Epithelial cell of esophagus (primary cell): ENCODE data around the gene DLGAP1.
"Not testable (repeated sequence)": the region's sequence is repeated elsewhere in the genome, so short reads cannot be mapped to it uniquely, and the experiment has no call there.

ENCODE experiments used
- DNase-seq: peaks from one replicate; pipeline ENCODE4 v3.0.0; 2010; ENCODE audit warnings: low read depth
- H3K4me3 ChIP-seq: 2 replicates; pipeline ENCODE4 v1.5.1; 2011; ENCODE audit warnings: mild to moderate bottlenecking, low read length, control low read depth
- CTCF ChIP-seq: IDR thresholded peaks from 2 replicates; pipeline ENCODE4 v1.5.1; 2011; ENCODE audit warnings: low read depth, mild to moderate bottlenecking, low read length, control low read depth, inconsistent platforms; ENCODE audit not compliant: insufficient read depth; ENCODE audit errors: missing control alignments

DLGAP1 gene

DNA sequence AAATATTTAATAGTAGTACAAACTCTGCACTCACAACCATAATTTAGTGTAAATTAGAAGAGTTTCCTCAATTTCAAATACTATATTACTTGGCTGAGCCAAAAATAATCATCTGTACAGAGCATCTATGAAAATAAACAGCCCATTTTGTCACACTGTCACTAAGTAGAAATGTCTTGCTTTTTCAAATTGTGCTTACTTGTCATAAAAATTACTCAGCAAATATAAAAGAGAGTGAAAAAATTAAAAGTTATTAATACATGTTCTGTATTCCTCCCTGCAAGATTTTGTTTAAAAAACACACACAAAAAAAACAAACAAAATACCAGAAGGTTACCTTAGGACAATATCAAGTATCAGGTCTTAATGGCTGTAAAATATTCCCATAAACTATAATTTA lies 155.7 kb downstream of the DLGAP1 start:
- TF ChIP-seq CTCF, result no peak
- no peak overlapping the region for H3K4me3 ChIP-seq
- no peak for DNase-seq

DNA sequence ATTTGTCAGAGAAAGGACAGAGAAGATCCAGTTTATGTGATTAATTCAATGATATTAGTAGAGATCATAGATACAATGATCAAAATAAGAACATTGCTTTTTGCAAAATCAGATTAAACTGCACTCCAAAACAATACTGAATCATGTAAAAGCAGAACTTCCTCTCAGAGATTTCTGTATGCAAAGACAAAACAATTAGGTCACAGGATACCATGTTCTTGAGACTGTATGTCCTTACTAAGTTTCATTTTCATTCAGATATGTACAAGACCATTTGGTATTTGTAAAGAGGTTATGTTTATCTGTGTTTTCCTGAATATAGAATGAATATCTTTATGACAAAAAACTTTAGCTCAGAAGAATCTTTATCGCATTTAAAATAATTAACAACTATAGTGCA lies 161.8 kb downstream of the DLGAP1 start:
- no peak for DNase-seq
- H3K4me3 ChIP-seq, result no peak overlapping the region
- no peak for TF ChIP-seq CTCF

GRCh38 chr18:4292696-4293095 lies 162.4 kb downstream of the DLGAP1 start:
- no peak for DNase-seq
- TF ChIP-seq CTCF, result no peak
- no peak overlapping the region for H3K4me3 ChIP-seq

- not testable (repeated sequence) for DNase-seq, H3K4me3 ChIP-seq
These were observed 167.8 kb downstream of the DLGAP1 start for GRCh38 chr18:4287340-4287739.

DNA sequence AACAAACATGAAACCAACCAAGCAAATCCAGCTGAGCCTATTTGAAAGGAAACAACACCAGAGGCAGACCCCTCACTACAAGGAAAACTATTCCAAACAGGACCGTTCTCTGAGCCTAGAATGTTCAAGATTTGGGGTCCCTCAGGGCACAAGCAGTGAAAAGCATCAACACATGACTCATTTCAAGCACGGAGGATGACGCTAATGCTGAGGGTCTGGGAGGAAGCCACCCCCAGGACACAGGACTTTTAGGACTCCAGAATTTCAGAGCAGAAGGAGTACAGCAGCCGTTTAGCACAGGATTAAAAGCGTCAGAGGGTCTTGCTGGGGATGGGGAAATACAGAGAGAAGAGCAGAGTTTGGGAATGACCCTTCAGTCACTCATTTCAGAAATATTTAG lies 168.9 kb downstream of the DLGAP1 start:
- TF ChIP-seq CTCF, result no peak
- no peak overlapping the region for H3K4me3 ChIP-seq
- no peak for DNase-seq

DNA sequence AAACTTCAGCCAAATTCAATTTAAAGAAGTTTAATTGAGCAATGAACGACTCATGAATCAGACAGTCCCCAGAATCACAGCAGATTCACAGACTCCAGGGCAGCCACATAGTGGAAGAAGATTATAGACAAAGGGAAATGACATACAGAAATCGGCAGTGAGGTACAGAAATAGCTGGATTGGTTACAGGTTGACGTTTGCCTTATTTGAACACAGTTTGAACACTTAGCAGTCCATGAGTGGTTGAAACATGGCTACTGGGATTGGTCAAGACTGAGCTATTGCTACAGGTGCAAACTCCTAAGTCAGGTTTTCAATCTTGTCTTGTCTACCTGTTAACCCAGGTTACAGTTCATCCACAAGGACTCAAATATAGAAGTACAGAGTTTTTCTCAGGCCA lies 169.6 kb downstream of the DLGAP1 start:
- no peak for TF ChIP-seq CTCF
- DNase-seq, result no peak

DNA sequence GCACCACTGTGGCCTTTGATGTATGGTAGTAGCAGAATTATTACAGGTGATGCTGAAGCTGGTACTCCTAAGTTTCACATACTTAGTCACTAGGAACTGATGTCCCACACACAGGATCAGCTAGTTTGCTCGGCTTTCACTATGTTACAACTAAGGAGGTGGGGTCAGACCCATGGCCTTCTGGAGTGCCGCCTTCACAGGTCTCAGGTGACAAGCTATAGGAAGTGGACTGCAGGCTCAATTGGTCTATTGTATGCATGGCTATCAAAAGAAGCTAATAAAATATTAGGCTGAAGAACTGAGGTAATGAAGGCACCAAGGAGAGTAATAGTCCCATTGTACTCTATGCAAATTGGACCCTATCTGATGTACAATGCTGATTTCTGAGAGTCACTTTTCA lies 170.6 kb downstream of the DLGAP1 start:
- no peak for DNase-seq
- no peak overlapping the region for H3K4me3 ChIP-seq
- no peak for TF ChIP-seq CTCF

More for the DNA sequence above, 169.6 kb downstream of the DLGAP1 start:
- H3K4me3 ChIP-seq, result no peak overlapping the region
